NCI-H1048 (cell line): ENCODE results near the gene PUM1.

Source experiments
- DNase-seq: peaks from one replicate; lab custom pipeline; 2025; lab: John Stamatoyannopoulos, UW

The PUM1 gene

DNA sequence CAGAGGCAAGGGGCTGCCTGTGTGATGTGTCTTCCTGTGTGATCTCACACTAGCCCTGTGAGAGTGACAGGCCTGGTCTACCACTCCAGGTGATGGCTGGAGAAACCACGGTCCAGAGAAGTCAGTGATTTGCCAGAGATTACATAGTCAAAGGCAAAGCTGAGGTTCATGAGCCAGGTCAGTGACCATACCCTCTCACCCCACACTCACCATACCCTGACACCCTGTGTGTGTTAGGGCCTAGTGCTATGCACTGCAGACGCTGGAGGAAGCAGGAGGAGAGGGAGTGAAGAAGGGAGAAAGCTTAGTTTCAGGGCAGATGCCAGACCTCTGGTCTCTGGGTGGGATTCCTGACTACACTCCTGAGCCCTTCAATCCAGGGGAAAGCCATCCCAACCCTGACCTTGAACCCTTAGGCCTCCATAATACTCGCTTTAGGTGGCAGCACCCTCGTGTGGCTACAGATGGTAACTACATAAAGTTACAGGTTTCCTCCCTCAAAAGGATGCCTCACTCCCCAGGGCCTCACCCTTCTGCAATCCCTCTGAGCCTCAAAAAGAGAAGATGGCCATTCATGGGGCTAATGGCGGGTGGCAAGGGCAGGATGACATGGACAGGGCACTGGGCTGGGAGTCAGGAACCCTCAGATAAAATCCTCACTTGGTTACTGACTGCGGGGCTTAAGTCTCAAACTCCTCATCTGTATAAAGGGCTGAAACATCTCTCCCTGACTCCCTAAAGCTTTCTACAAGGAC lies 136.2 kb downstream of the PUM1 start:
- no peak for DNase-seq

DNA sequence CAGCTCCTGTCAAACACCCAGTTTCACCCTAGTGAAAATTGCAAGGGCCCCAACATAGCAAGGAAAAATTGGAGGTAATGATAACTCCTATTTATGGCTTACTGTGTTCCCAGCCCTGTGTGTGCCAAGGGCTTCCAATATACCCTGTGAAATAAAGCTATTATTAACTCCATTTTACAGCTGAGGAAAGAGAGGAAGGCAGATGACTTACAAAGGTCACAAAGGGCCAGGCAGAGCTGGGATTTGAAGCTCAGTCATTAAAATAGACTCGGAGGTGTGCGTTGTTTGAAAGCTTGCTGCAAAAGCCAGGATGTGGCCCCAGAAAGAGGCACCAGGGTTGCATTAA lies 136.8 kb downstream of the PUM1 start:
- DNase-seq = no peak

DNA sequence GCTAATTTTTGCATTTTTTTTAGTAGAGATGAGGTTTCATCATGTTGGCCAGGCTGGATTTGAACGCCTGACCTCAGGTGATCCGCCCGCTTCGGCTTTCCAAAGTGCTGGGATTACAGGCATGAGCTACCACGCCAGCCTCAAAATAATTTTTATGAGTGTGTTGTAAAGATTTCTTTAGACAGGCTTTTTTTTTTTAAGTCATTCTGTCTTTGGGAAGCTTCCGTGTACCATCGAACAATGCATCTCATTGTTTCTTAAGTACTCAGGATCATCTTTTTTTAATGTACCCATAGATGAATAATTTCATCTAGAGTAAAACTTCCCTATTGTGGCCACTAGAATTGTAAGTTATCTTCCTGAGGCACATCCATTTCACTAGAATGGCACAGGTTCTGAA lies 137.3 kb downstream of the PUM1 start:
- no peak for DNase-seq

DNA sequence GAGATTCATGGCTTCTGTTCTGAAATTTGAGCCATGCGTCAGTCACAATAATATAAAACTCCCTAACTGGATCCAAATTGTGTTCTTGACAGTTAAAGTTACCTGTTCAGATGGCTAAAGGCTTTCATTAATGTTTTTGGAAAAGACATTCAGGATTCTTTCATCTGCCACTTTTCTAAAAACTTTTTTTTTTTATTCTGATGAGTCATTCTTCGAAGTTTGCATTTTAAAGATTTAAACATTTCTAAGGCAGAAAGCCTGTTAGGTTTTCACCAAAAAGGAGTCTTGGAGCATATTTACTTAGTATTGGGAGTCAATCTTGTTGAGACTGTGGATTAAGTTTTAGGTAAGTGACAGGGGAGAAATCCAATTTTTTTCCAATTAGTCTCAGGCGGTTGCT lies 138.1 kb downstream of the PUM1 start:
- no peak for DNase-seq

GRCh38 chr1:30923597-30923996 lies 141.9 kb downstream of the PUM1 start:
- DNase-seq = no peak

DNA sequence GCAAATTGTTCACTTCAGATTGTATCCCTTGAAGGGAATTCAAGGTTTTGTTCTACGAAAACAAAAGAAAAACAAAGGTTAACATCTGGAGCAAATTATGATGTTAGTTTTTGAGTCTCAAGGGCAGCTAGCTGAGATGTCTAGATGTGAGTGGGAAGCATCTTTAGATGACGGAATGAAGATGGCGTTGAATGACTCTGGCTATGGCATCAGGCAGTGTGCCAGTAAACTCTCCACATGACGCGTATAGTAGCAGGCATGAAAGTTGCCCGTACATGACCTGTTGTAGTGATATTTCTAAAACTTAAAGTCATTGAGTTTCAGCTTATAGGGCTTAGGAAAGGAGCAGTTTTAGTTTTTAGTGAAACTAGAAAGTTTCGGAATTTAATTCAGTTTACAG lies 144.7 kb downstream of the PUM1 start:
- DNase-seq = no peak

GRCh38 chr1:30919025-30919881 lies 146.3 kb downstream of the PUM1 start:
- DNase-seq = no peak

- no peak for DNase-seq
These were observed 149.2 kb downstream of the PUM1 start for GRCh38 chr1:30916296-30916695.

DNA sequence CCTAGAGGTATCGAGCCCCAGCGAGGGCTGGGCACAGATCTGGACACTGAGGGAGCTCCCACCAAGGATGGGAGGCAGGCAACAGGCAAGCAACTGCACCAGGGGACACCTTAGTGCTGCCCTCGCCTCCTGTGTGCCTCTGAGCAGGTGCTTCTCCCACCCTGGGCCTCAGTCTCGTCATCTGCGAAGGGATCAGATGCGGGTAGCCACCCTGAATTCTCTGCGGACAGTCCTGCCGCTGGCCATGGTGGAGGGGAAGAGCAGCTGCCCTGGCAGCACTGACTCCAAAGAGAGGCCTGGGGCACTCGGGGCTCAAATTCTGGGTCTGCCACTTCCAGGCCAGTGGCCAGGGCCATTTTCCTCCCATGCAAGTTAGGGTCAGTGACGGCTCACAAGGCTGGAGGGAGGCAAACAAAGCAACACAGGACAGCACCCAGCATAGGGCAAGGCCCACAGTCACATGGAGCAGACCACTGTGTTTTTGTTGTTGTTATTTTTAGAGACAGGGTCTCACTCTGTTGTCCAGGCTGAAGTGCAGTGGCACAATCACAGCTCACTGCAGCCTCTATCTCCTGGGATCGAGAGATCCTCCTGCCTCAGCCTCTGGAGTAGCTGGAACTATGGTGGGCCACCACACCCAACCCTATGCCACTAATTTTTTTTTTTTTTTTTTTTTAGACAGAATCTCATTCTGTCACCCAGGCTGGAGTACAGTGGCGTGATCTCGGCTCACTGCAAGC lies 149.9 kb downstream of the PUM1 start:
- DNase-seq = no peak

- no peak for DNase-seq
These were observed 150.6 kb downstream of the PUM1 start for GRCh38 chr1:30914931-30915330.

- no peak for DNase-seq
These were observed 151.0 kb downstream of the PUM1 start for GRCh38 chr1:30914587-30914922.

GRCh38 chr1:30912913-30913652 lies 152.4 kb downstream of the PUM1 start:
- no peak for DNase-seq

GRCh38 chr1:30912224-30912623 lies 153.3 kb downstream of the PUM1 start:
- DNase-seq = no peak

- DNase-seq = peak; percentile 47
These were observed 154.2 kb downstream of the PUM1 start for GRCh38 chr1:30911059-30911954.

GRCh38 chr1:30909365-30910068 lies 156.0 kb downstream of the PUM1 start:
- DNase-seq = no peak

DNA sequence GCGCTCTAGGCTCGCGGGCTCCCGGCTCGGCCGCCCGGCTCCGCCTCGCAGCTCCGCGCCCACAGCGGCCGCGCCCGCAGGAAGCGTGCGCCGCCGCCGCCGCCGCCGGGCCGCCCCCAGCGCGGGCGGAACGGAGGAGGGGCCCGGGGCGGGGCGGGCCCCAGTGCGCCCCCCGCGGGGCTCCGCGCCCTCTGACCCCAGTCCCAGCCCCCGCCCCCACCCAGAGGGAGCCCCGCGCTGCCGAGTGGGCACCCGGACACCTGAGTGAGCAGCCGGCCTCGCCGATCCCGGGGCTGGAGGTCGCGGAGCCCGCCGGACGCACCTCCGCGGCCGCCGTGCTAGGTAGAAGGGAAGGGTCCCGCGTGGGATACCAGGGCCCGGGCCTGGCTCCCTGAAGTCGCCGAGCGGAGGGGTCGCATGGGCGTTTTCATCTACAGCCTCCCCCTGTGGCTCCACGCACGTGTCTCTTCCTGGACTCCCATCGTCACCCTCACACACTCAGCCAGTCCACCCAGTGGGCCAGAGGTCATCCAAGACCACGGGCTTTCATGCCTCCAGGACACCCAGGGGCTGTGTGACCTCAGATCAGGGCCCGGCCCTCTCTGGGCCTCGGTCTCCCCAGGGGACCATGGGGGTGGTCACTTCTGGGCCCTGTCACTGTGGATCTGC lies 156.7 kb downstream of the PUM1 start, which contains the start of gene SDC3:
SDC3 (minus strand) TSS at position 63 of the 669 bp plus-strand sequence. CDS start 172 bp downstream, outside the sequence.
- no peak for DNase-seq

- DNase-seq = no peak
These were observed 157.2 kb downstream of the PUM1 start for GRCh38 chr1:30908316-30908695.

DNA sequence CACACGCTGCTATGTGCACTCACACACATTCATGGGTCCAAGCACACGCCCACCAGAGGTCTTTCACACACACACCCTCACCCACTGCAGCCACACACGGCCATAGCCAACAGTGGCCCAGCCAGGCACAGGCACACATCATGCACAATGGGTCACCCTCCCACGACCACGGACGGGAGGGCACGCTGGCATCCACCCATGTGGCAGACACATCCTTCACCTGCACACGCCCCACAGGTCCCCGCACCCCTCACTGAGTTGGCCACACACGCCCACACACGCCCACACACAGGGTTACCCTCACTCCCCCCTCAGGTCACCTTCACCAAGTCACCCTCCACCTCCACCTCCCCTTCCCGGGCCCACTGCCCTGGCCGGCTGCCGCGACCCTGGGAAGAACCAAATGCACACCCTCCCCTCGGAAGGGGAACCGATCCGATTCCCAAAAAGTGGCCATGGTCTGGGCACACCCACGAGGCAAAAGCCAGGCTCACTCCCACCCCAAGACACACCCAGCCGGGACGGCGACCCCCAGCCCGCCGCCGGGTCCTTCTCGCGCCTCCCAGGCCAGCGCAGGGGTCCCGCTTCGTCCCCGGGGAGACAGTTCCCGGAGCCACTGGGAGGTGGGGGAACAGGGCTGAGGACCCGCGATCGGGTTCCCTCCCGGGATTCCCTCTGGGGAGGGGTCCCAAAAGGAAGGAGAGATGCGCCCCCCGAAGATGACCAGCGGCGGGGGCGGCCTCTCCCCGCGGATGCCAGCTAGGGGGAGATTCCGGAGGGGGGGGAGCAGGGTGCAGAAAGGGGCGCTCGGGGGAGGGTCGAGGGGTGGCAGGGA lies 157.8 kb downstream of the PUM1 start:
- no peak for DNase-seq
